ENCODE data around the gene RTN4RL2.

Gene RTN4RL2

DNA sequence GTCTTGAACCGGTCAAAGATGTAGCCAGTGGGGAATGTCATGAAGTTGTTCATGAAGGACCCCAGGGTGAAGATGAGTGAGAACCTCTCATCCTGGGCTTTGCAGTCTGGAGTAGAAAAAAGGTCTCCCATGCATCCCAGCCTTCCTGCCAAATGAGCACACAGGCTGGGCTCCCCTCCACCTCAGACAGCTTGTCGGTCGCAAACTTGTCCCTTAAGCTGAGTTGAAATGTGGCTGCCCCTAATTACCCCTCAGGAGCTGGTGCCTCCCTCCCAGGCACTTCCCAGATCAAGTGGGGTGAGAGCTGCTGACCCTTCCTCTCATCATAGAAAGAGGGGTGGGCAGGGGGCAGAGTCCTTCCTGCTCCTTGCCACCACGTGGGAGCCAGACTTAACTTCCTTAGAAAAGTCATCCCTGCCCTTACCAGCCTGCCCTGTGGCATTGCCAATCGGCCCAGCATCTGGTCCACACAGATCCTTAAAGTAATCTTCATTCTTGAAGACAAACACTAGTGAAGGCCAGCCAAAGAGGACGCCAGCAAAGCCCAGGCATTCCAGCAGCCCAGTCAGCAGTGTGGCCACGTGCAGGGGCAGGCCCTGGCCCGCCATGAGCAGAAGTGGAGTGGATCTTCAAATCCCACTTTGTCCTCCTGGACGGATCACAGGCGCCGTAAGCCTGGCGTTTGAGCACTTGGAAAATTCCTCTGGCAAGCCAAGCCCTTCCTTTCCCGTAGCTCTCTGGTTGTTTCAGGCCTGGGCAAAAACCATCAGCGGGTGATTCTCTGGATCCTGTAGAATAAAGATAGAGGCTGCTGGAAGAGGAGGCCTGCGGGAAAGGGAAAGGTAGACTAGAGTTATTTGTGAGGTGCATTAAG, 34.5 kb upstream of the RTN4RL2 start:
- DNase-seq (ENCODE audit: low read depth, low spot score): no peak
- in situ Hi-C loops (cut with HindIII; ENCODE audit: low sequenced_read_pairs): no loop called here
- H3K4me3 ChIP-seq (ENCODE audit: low read depth, low read length): no peak overlapping the region
- TF ChIP-seq, protein P1, sequence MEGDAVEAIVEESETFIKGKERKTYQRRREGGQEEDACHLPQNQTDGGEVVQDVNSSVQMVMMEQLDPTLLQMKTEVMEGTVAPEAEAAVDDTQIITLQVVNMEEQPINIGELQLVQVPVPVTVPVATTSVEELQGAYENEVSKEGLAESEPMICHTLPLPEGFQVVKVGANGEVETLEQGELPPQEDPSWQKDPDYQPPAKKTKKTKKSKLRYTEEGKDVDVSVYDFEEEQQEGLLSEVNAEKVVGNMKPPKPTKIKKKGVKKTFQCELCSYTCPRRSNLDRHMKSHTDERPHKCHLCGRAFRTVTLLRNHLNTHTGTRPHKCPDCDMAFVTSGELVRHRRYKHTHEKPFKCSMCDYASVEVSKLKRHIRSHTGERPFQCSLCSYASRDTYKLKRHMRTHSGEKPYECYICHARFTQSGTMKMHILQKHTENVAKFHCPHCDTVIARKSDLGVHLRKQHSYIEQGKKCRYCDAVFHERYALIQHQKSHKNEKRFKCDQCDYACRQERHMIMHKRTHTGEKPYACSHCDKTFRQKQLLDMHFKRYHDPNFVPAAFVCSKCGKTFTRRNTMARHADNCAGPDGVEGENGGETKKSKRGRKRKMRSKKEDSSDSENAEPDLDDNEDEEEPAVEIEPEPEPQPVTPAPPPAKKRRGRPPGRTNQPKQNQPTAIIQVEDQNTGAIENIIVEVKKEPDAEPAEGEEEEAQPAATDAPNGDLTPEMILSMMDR (IDR thresholded peaks at IDR 0.05; ENCODE audit: low read depth, low read length): no peak

DNA sequence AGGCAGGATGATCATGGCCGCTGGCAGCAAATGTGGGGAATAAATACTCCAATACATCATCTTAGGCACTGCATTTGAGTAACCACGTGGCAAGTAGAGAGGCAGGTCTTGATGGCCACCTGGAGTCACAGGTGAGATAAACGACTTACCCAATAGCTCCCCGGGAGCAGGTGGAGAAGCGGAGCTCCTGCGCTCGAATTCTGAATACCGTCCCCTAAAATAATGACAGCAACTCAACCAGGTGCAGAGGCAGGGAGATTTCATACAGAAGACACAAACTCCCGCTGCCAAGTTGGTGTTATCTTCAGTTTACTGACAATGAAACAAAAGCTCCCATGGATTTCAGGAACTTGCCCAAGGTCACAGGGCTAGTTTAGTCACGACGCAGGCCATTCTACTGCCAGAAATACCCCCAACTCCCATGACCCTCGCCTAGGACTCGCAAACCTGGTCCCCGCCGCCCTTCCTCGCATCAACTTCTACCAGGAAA, 33.8 kb upstream of the RTN4RL2 start:
- TF ChIP-seq, protein P1 (IDR thresholded peaks at IDR 0.05; ENCODE audit: low read depth, low read length): no peak
- in situ Hi-C loops (cut with HindIII; ENCODE audit: low sequenced_read_pairs): no loop called here
- peak overlapping the region; percentile 45 for H3K4me3 ChIP-seq (ENCODE audit: low read depth, low read length)
- no peak for DNase-seq (ENCODE audit: low read depth, low spot score)

DNA sequence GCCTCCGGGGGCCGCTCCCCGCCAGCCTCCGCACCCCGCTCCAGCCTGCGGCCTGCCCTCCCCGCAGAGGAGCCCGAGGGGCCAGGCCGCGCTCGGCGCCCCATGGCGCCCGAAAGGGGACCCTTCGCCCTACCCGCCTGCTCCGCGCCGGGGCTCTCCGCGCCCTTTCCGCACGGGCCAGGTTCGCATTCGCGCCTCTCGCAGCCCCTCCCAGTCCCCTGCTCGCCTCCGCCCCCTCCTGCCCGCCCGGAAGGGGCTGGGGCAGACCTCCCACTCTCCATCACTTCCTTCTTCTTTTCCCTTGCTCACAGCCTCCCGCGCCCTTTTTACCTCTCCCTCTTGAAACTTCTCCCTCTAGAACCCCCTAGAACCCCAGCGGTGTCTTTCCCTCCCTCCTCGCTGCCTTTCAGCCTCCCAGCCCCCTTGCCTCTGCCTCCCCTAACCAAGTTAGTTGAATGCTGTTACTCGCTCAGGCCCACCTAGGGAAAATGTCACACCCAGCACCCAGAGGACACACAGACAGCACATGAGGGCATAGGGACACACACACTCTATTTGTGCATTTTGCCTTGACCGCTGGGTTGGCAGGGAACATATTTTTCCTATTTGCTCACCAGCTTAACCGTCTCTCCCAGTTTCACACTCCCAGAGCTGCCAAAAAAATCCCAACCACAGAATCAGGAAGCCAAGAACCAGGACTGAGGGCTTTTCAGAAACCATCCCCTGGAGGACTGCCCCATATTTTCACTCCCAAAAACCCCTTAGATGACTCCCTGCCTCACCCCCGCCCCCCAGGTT, 33.2 kb upstream of the RTN4RL2 start, which contains the start of gene SLC43A3:
TSS of gene SLC43A3 (minus strand) at position 193 of the 798 bp plus-strand sequence. CDS start 949 bp downstream, outside the sequence.
- TF ChIP-seq, protein P1 (IDR thresholded peaks at IDR 0.05; ENCODE audit: low read depth, low read length): no peak
- peak within 1 kb of the TSS; percentile 45 for H3K4me3 ChIP-seq (ENCODE audit: low read depth, low read length)
- peak; percentile 86 for DNase-seq (ENCODE audit: low read depth, low spot score)
- in situ Hi-C loops (cut with HindIII; ENCODE audit: low sequenced_read_pairs): no loop called here

DNA sequence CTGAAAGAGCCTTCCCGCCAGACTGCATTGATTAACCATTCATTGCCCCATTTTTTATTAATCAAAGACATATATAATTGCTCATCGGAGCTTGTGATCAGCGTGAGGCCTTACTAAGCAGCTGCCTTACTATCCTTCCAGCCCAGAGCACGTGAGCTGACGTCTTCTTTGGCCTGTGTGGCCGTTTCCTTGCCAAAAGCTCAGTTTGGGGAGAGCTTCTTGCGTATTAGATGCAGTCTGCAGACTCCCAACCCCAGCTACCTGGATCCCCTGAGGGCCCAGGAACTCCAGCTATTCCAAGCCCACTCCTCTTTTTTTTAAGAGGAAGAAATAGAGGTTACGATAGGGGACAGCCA, 32.6 kb upstream of the RTN4RL2 start:
- no peak overlapping the region for H3K4me3 ChIP-seq (ENCODE audit: low read depth, low read length)
- in situ Hi-C loops (cut with HindIII; ENCODE audit: low sequenced_read_pairs): no loop called here
- TF ChIP-seq, protein P1 (IDR thresholded peaks at IDR 0.05; ENCODE audit: low read depth, low read length): no peak

DNA sequence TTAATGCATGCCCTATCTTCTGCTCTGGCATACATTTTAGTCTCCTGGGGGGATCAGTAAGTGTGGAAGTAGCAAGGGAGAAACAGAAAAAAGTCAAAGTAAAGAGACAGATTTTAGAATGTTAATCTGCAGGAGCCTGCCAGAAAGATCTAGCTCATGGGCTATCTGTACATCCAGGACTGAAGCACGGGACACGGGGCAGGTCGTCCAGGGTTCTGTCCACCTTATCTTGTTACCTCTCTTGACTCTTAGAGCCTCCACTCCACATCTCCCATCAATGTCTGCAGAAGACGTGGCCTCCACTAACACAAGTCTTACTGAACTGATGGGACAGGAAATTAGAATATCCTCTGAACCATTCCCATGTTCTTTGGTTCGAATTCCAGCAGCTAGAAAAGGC, 31.7 kb upstream of the RTN4RL2 start:
- TF ChIP-seq, protein P1 (IDR thresholded peaks at IDR 0.05; ENCODE audit: low read depth, low read length): no peak
- in situ Hi-C loops (cut with HindIII; ENCODE audit: low sequenced_read_pairs): no loop called here
- no peak for DNase-seq (ENCODE audit: low read depth, low spot score)
- H3K4me3 ChIP-seq (ENCODE audit: low read depth, low read length): no peak overlapping the region

More for the DNA sequence above, 32.6 kb upstream of the RTN4RL2 start:
- DNase-seq (ENCODE audit: low read depth, low spot score): no peak

DNA sequence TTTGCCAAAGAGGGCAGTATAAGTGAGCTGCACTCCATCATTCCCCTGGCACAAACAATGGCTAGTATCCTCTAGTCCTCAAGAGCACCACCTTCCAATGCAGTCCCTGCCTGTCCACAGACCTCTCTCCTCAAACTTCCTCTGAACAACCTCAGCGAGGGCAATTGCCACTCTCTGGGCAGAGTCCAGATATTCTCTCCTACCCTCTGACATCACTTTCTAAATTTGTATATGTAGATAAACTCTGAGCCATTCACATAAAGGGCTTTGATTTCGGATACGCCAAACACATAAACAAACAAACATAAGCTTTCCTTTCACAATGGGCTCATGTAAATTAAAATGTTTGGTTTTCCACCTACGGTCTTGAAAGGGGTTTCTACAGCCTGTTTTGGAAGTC, 30.4 kb upstream of the RTN4RL2 start:
- H3K4me3 ChIP-seq (ENCODE audit: low read depth, low read length): no peak overlapping the region
- TF ChIP-seq, protein P1 (IDR thresholded peaks at IDR 0.05; ENCODE audit: low read depth, low read length): no peak
- in situ Hi-C loops (cut with HindIII; ENCODE audit: low sequenced_read_pairs): no loop called here
- DNase-seq (ENCODE audit: low read depth, low spot score): no peak
